HG03196 (cell line): ENCODE data around the gene ITGAL.
"Not testable (repeated sequence)": the region's sequence is repeated elsewhere in the genome, so short reads cannot be mapped to it uniquely, and the experiment has no call there.

Source experiments
- ATAC-seq: cut with Tn5 transposase; IDR thresholded peaks from one replicate; pipeline ENCODE4 v1.9.1; 2021; ENCODE audit not compliant: unreplicated experiment

Gene ITGAL

DNA sequence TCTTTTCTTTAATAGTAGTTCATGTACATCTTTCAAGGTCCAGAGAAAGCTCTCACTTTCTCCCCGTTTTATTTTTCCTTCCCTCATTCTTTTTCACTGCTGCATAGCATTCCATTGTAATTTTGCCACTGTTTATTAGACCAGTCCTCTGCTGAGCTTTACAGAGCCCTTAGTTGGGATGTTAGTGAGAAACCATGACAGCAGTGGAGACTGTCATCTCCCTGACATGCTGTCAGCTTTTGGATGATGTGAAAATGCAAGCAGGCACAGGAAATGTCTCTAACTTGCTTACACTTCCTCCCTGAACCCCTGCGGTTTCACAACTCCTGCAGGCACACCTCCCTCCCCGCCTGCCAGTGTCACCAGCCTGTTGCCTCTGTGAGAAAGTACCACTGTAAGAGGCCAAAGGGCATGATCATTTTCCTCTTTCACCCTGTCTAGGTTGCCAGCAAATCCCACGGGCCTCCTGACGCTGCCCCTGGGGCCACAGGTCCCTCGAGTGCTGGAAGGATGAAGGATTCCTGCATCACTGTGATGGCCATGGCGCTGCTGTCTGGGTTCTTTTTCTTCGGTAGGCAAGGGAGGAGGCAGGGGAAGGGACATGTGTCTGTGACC lies at the start of gene ITGAL:
Gene ITGAL, plus strand, starts transcription at position 415 of the 615 bp plus-strand sequence. Its CDS starts 96 bp downstream, at position 511.
- ATAC-seq = peak; percentile 57

DNA sequence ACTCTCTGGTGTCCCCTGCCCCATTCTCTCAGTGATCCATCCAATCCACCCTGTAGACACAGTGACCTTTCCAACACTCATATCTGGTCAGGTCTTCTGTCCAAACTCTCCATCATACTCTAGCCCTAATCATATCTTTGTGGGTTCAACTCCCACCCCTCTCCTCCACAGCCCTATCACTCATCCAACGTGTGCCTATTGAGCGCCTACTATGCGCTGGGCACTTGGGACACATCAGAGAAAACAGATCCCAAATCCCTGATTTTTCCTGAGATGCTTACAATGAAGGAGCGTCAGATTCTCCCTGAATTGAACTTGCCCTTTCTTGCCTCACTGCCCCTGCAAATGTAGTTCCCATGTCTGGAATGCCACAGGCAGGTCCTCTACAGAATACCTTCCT lies 44.5 kb upstream of the ITGAL start:
- no peak for ATAC-seq

GRCh38 chr16:30429418-30429677 lies 43.2 kb upstream of the ITGAL start:
- ATAC-seq = peak; percentile 4

DNA sequence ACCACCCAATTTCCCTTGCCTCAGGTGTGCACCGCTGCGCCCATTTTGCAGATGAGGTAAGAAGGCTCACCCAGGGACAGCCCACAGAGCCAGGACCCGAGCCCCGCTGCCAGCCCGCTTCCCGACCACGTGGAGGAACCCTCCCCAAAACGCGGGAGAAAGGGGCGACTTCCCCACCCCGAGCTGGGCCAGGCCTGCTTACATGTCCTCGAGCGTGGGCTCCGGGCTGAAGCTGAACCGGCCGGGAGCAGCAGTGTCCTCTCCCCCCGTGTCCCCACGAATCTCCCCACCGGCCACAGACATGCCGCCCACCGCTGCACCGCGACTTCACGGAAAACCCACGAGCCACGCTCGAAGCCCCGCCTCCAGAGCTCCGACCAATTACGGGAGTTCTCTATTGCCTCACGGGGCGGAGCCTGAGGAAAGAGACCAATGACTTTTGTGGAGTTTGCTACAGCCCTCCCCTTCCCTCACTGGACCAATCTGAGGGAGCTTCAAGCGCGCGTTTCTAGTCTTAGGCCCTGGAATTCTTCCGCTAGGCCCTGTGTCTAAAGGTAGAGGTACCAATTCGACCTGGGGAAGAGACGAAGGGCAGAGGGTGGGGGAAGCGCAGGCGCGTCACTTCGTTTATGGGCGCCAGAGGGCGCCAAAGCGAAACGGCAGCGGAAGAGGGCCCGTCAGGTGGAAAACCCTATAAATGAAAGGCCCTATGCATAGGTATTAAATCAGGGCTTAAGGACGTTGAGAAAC lies 42.7 kb upstream of the ITGAL start, which contains the start of gene DCTPP1:
Gene DCTPP1, minus strand, starts transcription at position 353 of the 750 bp plus-strand sequence. Its CDS starts 50 bp downstream, at position 303.
- ATAC-seq = peak; percentile 95

GRCh38 chr16:30430428-30430970 lies 42.0 kb upstream of the ITGAL start:
- ATAC-seq = peak; percentile 14

DNA sequence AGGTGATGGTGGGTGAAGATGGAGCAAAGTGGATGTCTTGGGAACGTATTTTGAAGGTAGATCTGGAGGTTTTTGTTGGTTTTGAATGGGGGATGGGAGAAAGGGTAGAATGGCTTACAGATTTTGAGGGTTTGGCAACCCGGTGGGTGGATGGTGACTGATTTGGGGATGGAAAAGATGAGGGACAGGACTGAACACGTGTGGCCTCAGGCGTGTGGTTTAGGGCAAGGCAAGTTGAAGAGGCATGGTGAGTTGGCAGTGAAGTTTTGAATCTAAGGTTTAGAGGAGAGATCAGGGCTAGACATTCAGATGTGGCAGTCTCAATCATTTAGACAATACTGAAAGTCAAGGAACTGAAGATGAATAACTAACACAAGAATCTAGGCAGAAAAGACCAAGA lies 37.7 kb upstream of the ITGAL start:
- ATAC-seq = no peak

- ATAC-seq = no peak
These were observed 35.0 kb upstream of the ITGAL start for GRCh38 chr16:30437511-30438046.

GRCh38 chr16:30438835-30439234 lies 33.7 kb upstream of the ITGAL start:
- ATAC-seq = no peak

DNA sequence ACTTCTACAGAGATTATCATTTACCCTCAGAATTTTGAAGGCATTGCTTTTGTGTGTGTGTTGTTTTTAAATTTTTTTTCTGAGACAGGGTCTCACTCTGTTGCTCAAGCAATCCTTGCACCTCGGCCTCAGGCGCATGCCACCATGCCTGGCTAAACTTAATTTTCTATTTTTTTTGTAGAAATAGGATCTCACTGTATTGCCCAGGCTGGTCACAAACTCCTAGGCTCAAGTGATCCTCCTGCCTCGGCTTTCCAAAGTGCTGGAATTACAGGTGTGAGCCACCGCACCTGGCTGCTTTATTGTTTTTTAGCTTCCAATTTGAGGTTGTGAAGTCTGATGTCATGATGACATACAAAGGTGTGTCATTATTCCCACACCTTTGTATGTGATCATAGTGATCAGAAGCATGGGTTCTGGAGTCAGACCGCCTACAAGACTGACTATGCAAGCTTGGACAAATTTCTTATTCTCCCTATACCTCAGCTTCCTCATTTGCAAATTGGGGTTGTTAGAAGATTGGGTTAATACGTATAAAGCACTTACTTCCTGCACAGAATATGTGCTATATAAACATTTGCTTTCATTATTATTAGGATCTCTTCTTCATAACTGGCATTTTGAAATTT lies 32.7 kb upstream of the ITGAL start:
- no peak for ATAC-seq

DNA sequence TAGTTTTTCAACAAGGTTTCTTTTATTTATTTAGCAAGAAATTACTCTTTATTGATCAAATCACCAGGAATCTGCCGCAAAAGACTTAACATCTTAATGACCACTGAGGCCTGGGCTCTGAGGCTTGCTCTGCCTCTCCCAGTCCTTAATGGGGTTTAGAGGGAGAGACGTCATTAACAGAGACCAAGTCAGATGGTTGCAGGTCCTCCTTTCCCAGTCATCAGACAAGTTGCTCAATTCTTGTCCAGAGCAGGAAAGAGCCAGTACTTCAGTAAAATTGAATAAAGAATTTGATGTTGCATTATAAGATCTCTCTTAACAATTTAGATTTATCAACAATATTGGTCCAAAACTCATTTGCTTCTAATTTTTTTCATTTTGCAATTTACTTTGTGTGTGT lies 28.9 kb upstream of the ITGAL start:
- ATAC-seq = no peak

DNA sequence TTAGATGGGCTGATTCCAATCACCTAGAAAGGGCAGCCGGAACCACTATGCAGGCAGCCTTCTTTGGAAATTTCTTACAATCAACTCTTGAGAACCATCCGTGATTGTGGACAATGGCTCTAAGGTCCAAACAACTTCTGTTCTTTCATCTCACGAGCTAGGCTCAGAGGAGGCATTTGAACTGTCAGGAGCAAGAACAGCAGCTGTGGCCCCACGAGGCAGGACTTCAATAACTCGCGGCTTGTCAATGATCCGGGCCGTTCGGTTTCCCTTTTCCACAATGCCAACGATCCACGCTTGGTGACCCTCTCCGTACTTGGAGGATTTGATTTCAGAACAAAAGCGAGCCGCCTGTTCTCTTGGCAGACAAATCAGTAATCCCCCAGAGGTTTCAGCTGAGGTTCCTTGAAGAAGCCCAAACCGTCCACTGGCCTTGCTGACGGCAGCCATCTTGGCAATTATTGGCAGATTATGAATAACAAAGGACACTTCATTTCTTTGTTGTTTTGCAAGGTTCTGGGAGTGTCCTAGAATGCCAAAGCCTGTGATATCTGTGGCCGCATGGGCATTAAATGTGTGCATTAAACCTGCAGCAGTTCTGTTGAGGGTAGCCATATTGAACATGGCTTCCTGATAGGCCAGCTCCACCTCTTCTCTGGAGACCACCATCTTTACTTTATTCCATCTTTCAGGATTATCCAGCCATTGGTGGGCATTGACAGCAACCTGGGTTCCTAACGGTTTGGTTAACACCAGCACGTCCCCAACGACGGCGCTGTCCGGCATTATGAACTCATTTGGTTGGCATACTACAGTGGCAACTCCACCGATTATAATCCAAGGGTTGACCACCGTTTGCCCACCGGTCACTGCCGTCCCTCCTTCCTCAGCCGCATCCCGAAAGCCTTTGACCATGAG lies 28.1 kb upstream of the ITGAL start:
- ATAC-seq = no peak

GRCh38 chr16:30445149-30445407 lies 27.5 kb upstream of the ITGAL start:
- no peak for ATAC-seq

DNA sequence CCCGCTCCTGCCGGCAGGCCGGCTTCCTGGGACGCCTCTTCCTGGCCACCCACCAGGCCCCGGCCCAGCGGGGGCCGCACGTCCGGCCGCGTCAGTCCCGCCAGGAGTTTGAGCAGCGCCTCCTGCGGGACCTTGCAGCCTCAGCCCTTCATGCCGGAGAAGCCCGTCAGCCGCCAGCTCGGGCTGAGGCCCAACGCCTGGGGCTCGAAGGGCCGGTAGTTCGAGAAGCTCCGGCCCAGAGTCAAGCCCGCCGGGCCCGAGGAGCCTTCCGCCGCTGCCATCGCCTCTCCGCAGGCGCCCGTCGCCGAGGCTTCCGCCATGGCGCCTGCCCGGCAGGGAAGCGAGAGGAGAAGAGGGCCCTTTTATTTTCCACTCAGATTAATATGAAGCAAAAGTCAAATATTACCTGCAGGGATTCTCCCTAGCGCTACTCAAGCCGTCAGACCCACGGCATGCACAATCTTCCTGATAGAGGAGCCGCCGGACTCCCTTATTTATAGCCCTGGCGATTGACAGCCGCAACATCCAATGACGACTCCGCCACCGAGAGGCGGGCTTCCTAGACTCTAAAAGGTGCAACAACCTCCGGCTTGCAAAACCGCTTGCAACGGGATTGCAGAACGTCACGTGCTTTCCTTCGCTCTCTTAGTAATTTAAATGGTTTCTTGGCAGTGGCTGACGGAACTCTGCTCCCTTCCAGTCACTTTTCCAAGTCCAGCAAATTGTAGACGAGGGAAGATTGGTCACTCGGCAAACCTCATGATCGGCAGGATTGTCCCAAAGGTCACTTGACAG lies 26.9 kb upstream of the ITGAL start, which contains the start of gene SEPHS2:
Gene SEPHS2, minus strand, starts transcription at position 467 of the 795 bp plus-strand sequence. Its CDS starts 147 bp downstream, at position 320.
- peak; percentile 68 for ATAC-seq

DNA sequence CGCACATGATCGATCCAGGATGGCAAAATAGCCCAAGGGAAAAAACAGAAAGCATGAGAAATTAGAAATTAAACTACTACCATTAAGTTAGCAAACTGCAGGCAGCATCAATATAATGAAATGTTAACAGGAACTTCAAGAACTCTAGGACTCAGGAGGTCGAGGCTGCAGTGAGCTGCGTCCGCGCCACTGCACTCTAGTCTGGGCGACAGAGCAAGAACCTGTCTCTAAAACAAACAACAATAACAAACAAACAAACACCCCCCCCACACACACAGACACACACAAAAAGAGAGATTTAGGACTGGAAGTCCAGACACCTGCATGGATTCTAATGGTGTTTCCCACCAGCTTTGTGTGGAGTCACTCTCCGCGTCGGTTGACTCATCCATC lies 26.3 kb upstream of the ITGAL start:
- no peak for ATAC-seq

DNA sequence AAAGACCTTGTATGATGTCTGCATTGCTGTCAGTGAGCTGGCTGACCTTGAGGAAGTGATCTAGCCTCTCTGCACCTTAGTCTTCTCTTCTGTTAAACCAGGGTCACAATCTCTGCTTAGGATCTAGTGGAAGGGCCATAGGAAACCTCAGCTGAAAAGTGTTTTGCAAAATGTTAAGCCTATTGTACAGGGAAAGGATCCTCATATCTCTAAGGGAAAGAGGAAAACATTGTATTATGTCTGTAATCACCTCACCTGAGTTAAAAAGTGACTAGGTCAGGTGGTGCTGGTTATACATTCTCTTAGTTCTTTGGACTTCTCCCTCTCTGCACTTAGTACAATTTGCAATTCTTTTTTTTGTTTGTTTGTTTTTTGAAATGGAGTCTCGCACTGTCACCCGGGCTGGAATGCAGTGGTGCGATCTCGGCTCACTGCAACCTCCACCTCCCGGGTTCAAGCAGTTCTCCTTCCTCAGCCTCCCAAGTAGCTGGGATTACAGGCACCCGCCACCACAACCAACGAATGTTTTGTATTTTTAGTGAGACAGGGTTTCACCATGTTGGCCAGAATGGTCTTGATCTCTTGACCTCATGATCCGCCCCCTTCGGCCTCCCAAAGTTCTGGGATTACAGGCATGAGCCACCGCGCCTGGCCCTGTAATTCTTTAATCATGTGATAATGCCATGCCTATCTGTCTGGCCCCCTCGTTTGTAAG lies 24.9 kb upstream of the ITGAL start:
- ATAC-seq = no peak

GRCh38 chr16:30449116-30449435 lies 23.5 kb upstream of the ITGAL start:
- no peak for ATAC-seq

GRCh38 chr16:30452709-30453580 lies 19.6 kb upstream of the ITGAL start:
- not testable (repeated sequence) for ATAC-seq

GRCh38 chr16:30456302-30456701 lies 16.2 kb upstream of the ITGAL start:
- no peak for ATAC-seq

DNA sequence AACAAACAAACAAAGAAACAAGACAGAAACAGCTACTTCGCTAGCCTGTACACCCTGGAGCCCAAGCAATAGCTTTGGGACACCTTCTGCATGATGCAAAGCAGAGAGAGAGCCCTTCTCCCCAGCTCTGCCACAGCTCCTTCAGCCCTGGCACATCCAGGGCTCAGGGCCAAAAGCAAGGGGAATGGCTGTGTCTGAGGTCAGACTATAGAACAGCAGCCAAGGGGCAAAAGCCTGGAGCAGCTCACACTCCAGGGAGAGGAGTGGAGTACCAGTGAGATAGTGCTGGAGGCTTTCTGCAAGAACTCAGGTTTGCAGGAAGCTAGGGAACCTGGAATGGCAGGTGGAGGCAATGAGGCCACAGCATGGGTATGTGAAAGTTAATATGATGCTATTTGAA lies 15.3 kb upstream of the ITGAL start:
- no peak for ATAC-seq
